ENCODE results near the gene TUBGCP3.
"Not testable (repeated sequence)": the region's sequence is repeated elsewhere in the genome, so short reads cannot be mapped to it uniquely, and the experiment has no call there.

Gene TUBGCP3

DNA sequence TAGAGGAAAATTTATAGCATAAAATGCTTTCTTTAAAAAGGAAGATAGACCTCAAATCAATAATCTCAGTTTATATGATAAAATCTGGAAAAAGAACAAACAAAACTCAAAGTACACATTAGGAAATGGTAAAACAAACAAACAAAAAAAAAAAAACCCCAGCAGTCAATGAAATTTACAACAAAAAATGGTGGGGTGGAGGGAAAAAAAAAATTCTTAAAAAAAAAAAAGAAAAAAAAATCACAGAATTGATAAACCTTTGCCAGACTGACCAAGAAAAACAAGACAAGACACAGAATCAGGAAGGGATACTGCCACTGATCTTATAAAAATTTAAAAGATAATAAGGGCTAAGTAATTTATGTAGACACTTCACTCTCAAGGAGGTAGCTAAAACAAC lies 11.2 kb downstream of the TUBGCP3 start:
- DNase-seq (ENCODE audit: low spot score), result no peak

DNA sequence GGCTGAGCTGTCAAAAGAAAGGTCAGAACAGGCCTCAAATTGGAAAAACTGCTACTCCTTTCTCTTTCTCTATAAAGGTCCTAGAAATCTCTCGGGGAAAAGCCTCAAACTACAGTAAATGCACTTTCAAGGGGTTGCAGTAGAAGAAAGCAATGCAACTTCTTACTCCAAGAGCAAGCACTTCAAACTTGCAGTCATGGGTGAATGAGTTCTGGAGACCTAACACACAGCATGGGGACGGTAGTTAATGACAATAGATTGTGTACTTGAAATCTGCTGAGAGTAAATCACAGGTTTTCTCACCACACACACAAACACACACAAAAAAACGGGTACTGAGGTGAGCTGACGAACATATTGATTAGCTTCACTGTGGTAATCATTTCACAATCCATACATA lies 11.8 kb downstream of the TUBGCP3 start:
- DNase-seq (ENCODE audit: low spot score), result no peak

DNA sequence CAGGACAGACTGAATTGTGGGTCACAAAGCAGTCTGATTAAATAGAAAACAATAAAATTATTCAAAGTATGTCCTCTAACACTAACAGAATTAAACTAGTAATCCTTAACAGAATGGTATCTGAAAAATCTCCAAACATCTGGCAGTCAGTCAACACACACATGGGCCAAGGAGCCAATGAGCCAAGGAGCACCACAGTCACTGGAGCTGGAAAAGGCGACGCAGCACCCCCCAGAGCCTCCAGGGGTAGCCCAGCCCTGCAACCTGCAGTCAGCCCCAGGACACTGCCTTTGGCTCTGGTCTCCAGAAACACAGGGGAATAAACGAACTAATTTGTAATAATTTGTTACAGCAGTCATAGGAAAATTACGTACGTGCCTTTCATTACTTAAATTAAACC lies 12.3 kb downstream of the TUBGCP3 start:
- no peak for DNase-seq (ENCODE audit: low spot score)

DNA sequence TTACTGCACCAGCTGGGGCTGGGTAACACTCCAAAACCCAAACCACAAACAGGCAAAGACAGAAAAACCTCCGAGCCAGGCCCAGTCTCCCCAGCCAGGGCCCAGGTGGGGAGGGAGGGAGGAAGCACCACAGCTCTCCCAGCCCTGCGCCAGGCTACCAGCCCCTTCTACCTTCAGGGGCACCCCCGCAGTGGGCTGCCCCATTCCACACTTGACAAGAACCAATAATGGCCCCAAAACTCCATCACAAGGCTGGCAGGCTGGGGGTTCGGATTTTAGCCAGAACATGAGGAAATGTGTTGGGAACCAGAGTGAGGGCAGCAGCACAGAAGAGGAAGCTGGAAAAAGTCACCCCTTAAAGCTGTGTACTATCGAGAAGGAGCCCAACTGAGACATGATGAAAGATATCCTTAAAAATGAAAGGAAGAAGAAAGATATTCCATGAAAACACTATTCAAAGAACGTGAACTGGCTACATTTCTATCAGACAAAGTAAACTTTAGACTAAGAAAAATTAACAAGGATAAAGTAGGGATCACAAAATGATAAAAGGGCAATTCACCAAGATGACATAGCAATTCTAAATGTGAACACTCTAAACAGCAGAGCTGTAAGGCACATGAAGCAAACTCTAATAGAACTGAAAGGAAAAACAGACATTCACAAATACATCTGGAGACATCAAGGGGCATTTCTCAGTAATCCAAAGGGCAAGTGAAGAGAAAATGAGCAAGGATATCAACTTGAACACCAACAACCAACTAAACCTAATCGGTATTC lies 12.9 kb downstream of the TUBGCP3 start:
- DNase-seq (ENCODE audit: low spot score), result no peak

DNA sequence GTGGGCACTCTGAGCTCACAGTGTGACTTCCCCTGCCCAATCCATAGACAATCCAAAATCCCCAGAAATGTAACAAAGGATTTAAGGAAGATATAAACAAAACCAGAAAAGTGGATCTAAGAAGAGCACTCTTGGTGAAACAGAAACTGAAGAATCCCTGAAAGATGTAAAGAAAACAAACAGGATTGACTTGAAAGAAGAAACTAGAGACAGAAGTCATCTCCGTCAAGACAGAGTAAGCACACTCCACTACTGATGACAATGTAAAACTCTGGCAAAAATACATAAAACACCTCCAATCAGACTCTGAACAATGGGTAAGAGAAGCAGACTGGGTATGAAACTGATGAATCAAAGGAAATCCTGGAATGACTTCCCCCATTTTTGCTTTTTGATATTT lies 13.5 kb downstream of the TUBGCP3 start:
- no peak for DNase-seq (ENCODE audit: low spot score)

DNA sequence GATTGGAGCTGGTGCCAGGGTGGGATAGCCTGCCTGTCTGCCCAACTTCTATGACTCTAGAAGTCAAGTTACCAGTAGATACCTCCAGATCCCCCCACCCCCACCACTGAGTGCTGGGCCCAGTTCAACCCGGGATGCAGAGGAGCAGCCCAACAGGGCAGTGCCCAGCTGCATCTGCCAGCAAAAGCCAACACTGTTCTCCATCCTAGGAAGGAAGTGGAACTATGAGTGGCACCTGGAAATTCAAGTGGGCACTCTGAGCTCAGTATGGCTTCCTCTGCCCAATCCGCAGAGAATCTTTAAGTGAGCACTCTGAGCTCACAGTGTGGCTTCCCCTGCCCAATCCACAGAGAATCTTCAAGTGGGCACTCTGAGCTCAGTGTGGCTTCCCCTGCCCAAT lies 14.2 kb downstream of the TUBGCP3 start:
- no peak for DNase-seq (ENCODE audit: low spot score)

DNA sequence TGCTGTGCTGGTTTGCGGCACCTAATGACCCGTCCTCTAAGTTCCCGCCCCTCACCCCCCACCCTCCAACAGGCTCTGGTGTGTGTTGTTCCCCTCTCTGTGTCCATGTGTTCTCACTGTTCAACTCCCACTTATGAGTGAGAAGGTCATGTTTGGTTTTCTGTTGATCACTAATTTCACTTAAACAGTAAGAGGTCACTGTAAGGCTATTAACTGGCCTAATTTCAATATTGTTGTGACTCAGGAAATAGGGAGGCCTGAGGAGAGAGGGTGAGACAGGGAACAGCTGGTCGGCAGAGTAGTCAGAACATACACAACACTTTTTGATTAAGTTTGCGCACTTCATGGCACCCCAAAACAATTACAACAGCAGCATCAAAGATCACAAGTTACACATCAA lies 15.6 kb downstream of the TUBGCP3 start:
- no peak for DNase-seq (ENCODE audit: low spot score)

DNA sequence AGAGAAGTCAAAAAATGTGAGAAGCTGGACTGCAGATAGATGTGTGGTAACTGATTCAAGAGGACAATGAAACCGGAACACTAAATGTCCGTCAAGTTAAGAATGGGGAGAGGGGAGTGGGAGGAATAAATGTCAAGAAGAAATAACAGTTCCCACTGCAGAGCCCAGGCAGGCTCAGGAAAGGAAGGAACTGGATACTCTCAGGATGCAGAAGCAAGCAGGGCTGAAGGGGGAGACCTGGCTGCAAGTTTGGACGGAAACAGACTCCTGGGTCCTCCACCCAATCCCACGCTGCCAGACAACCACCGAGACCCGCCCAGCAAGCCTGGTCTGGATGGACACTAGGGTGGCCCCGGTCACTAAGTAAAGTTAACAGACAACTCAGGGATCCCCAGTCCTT lies 18.1 kb downstream of the TUBGCP3 start:
- DNase-seq (ENCODE audit: low spot score), result no peak

DNA sequence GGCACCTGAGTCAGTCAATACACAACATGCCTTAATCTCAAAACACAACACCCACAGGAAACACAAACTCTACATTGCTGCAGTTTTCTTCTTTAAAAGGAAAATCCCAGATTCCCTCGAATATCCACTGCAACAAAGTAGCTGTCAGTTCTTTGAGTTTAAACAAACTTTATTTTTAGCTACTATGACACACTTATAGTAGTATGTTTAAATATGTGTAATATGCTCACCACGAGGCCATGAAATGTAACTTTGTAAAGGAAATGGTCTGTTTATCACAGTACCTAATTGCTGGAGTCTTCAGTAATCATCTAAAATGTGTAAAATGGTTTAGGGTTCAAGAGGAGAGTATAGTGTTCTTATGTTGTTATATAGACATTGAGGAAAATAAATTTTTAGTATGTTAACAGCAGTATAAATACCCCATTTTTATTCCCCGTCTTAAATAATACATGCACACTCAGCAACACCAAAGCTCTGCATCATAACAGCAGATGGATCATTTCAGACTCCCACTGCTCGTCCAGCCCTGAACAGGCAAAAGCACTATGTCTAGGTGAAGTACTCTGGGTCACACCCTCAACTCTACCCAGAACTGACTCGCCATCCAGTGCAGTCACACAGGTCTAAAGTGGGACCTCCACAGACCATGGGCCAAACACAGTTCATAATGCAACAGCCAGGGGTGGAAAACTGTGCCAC lies 20.6 kb downstream of the TUBGCP3 start:
- DNase-seq (ENCODE audit: low spot score), result no peak

DNA sequence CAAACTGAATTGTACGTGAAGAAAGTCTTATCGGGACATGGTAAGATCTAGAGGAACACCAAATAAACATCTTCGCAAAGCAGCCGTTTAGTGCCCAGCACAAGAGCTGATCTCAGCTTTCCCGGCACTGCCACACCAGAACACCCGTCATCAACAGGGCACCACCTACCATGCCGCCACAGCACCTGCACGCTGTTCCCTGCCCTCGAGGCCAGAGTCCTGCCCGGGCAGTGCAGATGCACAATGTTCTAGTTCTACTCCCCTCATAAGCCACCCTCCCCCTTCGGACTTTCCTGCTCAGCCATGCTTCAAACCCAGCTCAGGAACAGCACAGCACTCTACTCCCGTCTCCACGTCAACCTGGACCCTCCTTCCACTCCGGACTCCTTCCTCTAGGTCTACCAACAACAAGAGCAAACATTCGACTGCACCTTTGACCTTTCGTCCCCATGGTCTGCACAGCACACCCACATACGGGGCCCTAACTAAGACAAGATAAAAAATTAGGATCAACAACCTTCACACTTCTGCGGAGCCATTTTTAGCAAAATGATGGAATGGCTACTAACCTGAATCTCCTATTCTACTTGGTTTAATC lies 25.1 kb downstream of the TUBGCP3 start:
- DNase-seq (ENCODE audit: low spot score), result no peak

DNA sequence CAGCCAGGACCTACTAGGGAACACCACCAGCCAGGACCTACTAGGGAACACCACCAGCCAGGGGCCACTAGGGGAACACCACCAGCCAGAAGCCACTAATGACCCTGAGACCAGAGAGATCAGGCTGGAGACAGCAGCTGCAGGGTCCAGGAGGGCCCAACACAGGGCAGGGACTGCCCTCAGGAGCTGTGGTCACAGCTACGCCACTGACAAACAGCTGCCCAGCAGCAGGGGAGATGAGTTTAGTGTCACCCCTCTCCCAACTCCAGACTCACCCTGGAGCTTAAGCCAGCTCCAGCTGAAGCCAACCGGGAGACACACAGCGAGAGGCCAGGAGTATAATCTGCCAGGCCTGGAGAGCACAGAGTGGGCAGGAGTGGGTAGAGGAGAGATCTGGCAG lies 25.7 kb downstream of the TUBGCP3 start:
- DNase-seq (ENCODE audit: low spot score), result no peak

DNA sequence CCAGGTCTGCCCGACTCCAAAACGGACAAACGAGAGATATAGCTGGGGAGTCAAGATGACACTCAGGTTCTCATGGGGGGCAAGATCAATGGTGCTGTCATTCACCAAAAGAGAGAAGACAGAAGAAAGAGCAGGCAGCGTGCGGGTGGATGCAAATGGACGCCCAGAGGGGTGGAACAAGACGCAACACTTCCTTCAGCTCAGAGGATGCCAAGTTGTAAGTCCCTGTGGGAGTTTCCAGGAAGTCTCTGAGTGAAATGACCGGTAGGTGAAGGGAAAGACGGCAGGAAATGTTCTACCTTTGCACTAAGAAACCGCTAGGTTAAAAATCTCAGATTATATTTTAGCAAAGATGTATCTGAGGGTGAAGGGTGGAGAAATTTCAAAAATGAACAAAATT lies 26.5 kb downstream of the TUBGCP3 start:
- no peak for DNase-seq (ENCODE audit: low spot score)

DNA sequence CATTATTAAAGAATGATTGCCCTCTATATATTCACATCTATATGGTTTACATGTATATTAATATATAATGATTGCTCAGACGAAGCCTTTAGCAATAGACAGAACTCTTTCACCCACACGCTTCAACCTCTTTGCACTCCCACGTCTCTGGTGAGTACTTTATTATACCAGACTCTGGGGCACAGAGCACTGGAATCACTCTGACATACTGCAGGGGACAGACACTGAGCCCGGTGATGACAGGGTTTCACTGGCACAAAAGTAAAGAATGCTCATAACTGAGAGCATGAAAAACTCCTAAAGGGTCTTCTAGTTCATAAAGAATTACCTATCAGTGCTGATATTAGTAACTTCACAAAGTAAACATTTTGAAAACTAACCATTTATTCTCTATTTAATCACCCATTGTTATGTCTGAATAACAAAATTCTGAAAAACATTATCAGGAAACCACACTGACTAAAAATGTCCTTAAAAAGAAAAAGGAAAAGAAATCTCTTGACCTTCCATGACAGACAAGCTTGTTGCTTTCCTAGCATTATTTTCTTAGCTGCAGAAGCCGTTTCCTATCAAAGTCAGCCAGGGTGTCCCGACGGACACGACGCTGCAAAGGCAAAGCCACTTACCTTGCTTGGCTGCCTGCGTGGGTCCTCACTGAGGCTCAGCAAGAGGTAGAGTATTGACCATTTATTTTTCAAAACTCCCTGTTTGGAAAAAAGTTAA lies 29.1 kb downstream of the TUBGCP3 start:
- DNase-seq (ENCODE audit: low spot score), result no peak

DNA sequence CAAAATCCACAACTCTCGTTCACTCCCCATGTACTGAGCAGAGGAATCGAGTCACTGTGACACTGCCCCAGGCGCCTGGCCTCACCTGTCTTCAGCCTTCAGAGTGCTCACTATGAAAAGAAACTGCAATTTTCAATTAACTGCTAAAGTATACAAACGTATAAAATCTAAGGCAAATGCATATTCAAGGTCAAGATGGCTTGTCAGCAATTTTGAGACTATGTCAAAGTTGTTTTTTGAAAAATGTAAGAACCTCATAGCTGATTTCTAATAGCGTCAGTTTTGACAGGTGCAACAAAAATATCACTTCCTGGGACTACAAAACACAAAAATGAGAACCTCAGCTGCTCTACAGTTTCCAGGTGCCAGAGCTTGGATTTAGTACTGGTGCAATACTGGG lies 31.4 kb downstream of the TUBGCP3 start:
- DNase-seq (ENCODE audit: low spot score), result no peak

DNA sequence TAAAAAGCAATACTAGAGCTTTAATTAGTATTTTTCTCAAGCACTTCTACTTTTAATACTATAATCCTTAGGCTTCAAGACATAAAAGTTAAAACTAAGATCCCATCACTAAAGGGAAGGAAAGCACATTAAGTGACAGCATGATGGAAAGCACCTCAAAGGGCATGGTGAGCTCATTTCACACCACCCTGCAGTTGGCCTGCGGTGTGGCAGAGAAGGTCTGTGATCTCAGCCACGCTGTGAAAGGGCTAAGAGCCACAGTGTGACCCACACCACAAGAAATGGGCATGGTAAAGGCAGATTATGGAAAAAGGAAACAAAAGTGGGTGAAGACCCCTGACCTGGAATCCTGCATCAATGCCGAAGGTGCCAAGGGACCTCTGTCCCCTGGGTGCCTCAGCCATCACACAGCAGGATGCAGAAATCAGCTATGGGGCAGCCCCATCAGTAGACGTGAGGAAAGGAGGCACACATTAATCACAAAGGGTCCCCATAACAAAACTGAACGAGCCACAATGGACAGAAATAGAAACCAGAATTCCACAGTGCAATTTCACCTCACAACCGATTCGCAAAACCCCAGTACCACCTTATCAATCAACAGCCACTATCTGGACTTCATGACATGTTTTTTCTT lies 33.6 kb downstream of the TUBGCP3 start:
- no peak for DNase-seq (ENCODE audit: low spot score)

DNA sequence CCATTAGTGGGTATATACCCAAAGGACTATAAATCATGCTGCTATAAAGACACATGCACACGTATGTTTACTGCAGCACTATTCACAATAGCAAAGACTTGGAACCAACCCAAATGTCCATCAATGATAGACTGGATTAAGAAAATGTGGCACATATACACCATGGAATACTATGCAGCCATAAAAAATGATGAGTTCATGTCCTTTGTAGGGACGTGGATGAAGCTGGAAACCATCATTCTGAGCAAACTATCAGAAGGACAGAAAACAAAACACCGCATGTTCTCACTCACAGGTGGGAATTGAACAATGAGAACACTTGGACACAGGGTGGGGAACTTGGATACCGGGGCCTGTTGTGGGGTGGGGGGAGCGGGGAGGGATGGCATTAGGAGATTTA lies 39.0 kb downstream of the TUBGCP3 start:
- DNase-seq (ENCODE audit: low spot score), result not testable (repeated sequence)

DNA sequence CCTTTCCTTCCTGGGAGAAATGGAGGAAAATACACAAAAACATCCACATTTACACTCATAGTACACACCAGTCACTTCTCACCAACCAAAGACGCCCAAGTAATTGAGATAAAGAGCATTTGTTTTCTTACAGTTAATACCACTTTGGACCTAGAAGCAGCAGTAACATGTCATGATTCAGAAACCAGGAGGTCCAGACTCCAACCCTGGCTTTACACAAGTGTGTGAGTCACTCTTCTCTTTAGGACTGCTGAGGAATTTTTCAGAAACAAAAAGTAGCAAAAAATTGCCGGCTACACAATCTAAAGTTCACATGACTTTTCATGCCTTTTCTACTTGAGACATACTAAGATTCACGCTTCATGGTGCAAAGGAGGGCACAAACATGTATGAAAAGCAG lies 42.1 kb downstream of the TUBGCP3 start:
- no peak for DNase-seq (ENCODE audit: low spot score)

DNA sequence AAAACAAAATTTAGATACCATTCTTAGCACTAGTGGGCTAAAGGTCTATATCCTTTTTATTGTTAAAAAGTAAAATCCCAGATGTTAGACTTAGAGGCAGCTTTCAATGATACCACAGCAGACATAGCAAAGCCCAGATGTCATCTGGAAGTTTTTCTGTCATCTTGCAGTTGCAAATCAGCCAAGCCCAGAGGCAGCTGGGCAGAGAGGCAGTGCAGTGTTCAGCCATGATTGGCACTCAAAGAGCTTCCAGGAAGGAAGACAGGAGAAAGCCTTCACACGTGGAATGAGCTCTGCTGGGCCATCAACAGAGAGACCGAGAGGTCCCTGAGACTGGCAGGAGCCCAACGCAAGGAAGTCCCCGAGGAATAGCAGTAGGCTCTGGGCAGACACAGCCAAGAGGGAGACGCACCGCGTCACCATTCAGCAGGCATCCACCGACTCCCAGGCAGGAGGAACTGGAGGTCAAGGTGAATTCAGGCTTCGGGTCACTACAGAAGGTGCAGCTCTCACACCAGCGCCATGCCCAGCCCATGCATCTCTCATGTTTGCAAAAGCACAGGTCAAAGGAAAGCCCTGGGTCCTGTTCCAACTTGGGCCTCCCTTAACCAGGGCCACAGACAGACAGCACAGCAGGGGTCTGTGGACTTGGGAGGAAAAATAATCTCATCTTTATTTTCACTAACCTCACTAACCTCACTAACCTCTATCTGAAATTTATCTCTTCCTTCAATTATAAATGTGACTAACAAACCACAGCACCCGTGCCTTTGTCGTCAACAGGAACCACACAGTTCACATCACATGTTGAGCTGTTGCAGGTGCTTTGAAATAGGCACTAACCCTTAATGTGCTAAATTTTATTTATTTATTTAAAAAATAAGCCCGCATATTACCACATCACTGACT lies 54.9 kb downstream of the TUBGCP3 start:
- DNase-seq (ENCODE audit: low spot score), result no peak

DNA sequence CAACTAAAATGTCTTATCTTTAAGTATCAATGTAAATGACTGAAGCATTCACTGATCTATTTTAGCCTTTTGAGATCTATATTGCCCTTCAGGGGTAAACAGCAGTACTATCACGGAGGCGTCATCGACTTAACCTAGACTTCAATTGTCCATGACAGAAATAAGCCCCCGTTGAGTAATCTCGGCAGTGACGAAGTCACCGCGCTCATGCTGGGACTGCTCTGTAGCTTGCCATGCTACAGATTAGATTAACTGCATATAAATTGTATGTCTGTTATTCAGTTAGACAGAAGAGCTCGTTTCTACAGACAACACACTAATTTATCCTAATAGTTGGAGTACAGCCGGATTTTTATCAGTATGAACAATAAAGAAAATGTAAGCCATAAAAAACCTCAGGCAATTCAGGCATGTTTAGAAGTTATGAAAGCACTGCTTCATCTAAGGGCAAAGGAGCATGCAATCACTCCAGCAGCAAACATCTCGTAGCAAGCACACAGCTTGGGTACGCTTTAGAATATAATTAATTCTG lies 56.6 kb downstream of the TUBGCP3 start:
- no peak for DNase-seq (ENCODE audit: low spot score)

DNA sequence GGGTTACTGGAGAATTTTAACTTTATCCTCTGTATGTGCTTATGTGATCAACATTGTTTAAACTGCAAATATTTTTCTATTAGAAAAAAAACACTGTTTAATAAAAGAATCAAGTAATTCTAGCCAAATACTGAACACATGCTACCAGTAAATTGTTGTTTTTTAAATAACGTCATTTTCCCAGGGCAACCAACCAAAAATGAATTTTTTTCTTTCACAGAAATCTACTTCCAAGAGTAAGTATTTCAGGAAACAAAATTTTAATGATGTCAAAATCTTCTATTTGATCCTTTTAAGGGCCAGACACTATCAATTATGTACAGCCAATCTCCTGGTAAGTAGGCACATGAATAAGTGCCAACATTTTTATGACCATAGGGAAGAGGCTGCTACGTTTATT lies 57.1 kb downstream of the TUBGCP3 start:
- DNase-seq (ENCODE audit: low spot score), result no peak

DNA sequence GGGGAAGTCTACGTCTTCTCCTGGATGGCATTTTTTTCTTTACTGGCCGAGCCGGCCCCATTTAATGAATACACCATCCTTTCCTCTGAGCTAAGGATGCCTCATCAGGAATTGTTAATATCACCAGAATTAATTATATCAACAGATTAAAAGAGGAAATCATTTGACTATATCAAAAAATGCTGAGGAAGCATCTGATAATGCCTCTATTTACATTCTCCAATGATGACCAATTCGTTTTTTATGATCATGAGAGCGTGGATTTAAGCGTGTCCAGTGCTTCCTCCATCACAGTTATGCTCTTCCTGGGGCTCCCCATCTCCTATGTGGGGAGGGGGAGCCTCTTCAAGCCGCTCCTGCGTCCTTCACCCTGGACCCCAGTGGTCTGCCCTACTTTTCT lies 58.7 kb downstream of the TUBGCP3 start:
- no peak for DNase-seq (ENCODE audit: low spot score)

Measured in CD4-positive, alpha-beta T cell treated with Interleukin-2 at 100 ng/mL for 4 hours (primary cell).